Kidney capillary endothelial cell (primary cell): Measurements from ENCODE around the gene MIER1.
"Not testable (repeated sequence)": the region's sequence is repeated elsewhere in the genome, so short reads cannot be mapped to it uniquely, and the experiment has no call there.

ENCODE experiments used
- DNase-seq: peaks from one replicate; pipeline ENCODE4 v3.0.0-alpha.2; 2018; ENCODE audit warnings: low spot score

The MIER1 gene

DNA sequence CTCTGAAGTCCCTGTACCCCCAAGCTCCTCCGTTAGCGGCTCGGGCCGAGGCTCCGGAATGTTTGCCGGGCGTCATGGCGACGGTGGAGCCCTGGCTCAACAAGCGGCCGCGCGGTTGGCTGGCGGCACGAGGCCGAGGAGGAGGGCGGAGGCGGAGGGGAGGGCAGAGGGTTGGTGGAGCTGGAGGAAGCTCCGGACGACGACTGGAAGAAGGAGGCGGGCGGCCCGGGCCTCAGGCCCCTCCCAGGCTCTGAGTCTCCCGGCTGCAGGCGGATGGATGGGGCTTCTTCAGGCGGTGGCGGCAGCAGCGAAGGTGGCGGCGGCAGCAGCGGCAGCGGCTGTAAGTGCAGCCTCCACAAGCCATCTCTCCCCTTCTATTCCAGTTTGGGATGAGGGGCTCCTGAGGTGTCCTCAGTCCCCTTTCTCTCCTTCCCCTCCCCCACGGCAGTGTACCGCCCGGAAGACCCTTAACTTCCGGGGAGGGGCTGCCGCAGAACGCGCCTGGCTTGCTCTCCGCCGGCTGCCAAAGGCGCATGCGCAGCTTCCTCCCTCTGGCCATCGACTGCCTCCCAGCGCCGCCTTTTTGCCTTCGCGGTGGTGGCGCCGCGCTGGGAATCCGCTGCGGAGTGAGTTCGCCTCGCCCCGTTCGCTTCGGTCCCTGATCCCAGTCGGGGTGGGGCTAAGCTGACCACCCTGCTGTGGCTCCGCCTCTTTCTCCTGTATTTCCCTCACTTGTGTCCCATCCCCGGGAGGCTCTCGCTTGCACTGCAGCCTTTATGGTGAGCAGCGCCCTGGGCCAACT lies at the start of gene MIER1, which contains the start of gene DNAI4:
TSS of gene MIER1 (plus strand) at position 235 of the 802 bp plus-strand sequence. CDS start at position 274, 39 bp downstream.
TSS of gene DNAI4 (minus strand) at position 101 of the 802 bp plus-strand sequence. CDS start at position 76, 25 bp downstream.
- peak; percentile 98 for DNase-seq

DNA sequence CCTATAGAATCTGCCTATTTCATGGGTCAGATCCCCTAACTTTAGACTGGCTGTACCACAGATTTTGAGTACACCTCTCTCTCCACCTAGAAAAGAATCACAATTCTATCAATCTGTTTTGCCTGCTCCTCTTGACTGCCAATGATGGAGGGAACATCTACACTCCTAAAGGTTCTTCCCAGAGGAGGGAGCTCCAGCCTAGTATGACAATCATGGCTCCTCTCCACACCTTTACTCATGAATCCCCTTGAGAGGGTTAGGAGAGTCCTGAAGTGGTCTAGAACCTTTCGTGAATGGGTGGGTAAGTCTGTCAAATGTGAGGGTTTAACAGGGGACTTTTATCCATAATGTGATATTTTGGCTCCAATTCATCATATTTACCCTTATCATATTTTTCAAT lies 48.1 kb upstream of the MIER1 start:
- DNase-seq, result no peak

DNA sequence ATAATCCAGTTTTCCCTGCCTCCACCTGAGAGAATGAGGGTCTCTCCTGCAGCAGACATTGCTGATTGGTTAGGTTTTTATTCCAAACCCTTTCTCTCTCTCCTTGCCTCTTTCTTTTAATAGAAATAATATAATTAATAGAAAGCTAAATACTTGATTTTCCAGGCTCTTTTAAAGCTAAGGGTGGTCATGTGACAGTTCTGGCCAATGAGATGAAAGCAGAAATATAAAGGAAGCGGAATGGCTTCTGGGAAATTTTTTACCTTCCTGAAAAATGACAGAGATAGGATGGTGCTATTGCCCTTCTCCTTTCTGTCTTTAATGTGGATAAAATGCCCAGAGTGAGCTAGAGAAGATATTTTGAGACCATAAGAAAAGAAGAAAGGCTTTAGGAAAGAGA lies 35.8 kb upstream of the MIER1 start:
- DNase-seq, result no peak

DNA sequence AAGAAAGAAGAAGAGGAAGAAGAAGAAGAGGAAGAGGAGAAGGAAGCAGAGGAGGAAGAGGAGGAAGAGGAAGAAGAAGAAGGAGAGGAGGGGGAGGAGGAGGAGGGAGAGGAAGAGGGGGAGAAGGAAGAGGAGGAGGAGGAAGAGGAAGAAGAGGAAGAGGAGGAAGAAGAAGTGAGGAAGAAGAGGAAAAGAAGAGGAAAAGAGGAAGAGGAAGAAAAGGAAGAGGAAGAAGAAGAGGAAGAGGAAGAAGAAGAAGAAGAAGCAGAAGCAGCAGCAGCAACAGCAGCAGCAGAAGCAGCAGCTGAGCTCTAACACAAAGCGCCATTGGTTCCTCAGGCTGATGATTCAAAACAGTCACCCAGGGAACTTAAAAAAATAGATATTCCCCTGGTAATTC lies 34.2 kb upstream of the MIER1 start:
- no peak for DNase-seq

DNA sequence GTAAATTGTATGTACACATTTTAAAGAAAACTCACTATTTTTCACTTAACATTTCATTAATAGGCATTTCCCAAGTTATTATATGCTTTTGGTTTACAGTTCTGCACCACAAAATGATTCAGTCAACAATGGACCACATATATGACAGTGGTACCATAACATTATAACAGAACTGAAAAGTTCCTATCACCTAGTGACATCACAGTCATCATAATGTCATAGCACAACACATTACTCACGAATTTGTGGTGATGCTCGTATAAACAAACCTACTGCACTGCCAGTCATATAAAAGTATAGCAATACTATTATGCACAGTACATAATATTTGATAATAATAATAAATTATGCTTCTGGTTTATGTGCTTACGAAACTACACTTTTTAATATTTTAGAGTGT lies 31.1 kb upstream of the MIER1 start:
- no peak for DNase-seq

DNA sequence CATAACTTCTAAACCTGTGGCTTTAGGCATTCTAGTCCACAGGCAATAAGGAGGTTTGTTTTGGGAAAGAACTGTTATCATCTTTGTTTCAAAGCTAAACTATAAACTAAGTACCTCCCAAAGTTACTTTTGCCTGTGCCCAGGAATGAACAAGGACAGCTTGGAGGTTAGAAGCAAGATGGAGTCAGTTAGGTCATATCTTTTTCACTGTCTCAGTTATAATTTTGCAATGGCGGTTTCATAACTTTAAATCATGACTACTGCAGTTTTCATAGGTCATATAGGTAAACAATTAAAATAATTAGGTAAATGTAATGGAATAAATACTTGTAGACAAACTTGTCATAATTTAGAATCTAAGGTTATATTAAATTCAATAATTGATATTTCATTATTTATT lies 9.6 kb upstream of the MIER1 start:
- DNase-seq, result not testable (repeated sequence)

DNA sequence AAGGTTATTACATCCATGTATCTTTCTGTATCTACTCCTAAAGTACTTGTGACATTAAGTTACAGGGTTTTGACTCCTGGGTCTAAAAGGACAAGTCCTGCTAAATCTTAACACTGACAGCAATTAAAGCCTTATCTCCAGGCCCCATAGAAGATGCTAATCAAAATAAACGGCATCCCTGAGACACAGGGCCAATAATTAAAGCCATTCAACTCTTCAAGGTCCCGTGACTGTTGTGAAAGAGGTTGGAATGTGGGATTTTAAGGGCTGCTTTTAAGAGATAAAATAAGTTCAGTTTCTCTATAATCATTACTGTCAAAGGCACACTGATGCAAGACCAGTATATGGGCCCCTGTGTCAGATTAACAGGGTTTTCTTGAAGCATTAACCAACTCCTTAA lies 8.5 kb upstream of the MIER1 start:
- DNase-seq, result no peak

DNA sequence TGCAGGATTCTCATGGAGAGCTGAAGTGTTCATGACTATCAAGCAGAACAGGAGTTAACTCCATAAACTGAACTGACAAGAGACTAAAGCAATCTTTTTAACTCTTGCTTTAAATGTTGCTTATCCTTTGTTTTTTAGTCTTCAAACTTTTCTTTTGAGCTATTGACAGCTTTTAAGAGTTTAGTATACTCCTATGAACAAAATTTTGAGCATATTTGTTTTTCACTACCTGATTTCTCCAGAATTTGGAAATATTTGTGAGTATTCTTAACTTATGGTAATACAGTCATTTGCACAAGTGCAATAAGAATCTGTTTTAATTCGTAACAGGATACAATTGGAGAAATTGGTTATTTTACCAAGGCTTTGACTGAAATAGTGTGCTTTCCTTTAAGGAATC lies 7.3 kb upstream of the MIER1 start:
- no peak for DNase-seq

DNA sequence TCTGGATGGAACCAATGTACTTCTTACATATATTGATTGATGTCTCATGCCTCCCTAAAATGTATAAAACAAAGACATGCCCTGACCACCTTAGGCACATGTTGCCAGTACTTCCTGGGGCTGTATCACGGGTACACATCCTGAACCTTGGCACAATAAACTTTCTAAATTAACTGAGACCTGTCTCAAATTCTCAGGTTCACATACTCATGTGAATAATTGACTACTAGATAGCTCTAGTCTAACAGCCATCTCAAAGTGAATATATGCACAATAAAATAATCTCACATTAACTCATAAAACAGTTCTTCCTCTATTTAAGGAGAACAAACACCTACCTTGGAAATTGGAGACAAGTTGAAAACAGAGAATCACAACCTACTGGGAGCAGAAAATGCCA lies 5.7 kb upstream of the MIER1 start:
- no peak for DNase-seq

DNA sequence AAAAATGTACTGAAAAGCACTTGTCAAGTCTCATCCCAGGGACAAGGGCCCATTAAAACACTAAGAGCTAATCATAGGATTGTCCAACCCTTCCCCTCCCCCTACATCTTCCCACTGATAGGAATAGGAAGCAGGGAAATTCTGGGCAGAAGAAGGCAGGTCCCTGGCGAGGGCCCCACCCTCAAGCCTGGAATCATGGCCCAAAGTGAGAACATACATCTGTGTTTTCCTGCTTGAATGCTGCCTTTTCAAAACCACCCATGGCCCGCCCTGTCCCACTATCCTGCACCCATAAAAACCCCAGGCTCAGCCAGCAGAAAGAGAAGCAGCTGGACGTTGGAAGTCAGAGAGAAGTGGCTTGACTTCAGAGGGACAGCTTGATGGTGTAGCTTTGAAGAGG lies 5.0 kb upstream of the MIER1 start:
- no peak for DNase-seq

DNA sequence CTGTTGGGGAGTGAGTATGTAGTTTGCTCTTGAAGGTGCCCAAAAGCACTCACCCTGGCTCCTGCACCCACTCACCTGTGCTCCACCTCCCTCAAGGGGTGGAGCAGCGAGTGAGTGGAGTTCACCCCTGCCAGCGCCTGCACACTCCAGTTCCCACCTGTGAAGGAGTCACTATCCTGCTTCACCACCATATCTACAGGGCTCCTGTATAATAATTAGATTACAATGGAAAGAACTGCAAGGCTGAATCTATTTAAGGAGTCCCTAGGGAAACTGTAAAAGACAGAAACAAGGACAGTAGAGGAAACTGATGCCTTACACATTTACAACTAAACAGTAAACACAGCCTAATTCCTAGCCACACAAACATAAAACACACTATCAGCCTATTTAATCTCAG lies 4.2 kb upstream of the MIER1 start:
- DNase-seq, result no peak

DNA sequence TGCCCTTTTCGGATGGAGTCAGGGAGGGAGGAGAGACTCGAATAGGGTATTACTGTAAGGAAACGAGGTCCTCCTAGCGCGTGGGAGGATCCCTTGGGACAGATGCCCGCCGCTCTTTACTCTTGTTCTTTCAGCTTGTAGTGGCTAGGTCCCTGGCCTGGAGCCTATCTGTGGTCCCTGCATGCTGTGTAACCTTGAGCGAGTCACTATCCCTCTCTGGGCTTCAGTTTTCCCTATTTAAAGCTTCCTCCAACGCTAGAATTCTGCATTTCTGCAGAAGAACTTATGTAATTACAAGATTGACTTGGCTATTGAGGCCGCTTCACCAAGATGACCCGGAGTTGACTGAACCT lies 744 bp downstream of the MIER1 start:
- no peak for DNase-seq

DNA sequence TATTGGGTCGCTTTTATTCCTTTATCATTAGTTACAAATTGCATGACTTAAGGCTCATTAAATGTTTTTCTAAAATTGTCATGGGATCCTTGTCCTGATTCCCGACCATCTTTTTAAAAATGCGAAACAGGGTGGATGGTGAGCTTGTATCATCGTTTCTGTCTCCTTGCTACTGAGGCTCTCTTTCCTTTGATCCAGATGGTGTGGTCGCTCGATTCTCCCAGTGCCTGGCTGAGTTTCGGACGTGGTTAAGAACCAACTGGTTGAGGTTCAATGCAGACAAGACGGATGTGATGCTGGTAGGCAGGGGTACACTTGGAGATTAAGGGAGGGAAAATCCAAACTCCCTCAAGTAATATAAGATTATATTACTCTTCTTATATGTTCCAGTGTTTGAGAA lies 1.2 kb downstream of the MIER1 start:
- DNase-seq, result no peak

DNA sequence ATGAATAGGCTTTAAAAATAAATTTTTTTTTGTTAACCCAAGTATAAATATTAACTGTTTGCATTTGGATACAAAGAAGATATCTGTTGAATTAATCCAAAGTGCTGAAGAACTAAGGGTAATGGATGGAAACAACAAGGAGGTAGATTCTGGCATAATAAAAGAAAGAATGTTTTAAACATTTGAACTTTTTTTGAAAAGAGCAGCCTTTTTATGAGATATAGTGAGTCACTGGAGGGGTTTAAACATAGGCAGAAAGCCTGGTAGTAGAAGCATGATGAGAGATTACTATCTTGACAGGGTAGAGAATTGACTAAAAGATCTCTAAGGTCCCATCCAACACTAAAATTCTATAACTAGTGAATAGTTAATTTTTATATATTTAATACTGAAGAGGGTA lies 2.7 kb downstream of the MIER1 start:
- no peak for DNase-seq

DNA sequence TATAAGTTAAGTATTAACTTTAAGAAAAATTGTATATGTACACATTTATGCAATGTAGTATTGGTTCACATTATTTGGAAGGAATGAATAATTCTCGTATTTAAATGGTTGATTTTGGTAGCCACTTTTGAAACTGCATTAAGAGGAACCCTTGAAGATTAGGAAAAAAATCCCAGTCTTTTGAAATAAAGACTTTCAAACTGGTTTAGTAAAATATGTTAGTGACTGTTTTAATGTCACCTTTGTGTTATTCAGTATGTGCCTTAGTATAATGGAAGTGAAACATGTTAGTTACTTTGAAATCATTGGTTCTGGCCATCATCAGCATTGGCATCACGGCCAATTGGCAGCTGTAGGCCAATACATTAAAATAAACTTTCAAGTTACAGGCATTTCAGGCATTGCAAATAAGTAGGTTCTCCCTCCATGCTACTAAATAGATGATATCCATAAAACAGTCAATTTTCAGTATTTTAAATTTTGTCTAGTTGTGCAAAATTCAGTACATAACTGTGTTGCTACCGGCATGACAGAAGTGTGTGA lies 4.4 kb downstream of the MIER1 start:
- no peak for DNase-seq

DNA sequence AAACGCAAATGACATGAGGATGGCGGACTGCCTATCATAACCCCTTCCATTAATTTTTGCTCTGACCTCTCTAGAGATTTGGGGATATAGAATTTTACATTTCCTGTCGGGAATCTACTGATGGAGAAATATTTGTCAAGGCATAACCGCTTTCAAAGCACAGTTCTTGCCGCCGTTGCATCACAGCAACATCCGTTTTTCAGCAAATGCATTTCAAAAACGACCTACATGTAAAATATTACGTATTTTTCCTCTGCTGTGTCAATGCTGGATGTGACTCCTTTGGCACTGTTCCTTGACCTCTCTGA lies 4.9 kb downstream of the MIER1 start:
- no peak for DNase-seq

DNA sequence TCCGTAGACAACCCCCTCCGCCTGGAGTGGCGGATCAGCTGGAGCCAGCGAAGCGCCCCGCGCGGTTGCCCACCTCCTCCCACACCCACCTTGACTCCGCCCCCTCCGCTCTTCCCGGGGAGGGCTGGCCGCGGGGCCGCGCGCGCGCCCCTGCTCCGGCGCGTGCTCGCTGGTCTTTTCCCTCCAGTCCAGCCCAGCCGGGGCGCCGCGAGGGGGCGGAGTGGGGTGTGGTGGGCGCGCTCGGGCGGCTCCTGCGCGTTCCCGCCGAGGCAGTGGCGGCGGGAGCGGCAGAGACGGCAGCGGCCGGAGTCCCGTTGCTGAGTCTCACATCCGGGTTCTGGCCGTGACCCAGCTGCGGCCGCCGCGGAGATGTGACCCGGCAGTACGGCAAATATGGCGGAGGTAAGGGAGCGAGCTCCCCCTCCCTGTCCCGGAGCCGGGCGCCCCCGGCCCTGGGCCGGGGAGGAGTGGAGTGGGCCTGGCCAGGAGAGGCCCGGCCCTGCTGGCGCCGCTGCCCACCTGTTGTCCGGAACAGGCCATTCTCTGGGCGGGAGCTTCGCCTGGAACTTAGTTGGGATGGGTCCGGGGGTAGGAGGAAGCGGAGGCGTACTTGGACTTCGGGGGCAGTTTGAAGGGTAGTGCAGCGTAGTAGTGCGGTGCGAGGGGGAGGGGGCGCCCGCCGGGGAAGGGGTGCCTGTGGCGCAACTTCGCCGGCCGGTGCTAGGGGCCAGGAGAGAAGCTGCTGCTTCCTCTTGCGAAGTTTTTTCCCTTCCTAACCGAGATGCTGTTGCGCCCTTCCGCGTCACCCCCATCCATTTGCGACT lies 5.4 kb downstream of the MIER1 start:
- DNase-seq, result peak; percentile 89

DNA sequence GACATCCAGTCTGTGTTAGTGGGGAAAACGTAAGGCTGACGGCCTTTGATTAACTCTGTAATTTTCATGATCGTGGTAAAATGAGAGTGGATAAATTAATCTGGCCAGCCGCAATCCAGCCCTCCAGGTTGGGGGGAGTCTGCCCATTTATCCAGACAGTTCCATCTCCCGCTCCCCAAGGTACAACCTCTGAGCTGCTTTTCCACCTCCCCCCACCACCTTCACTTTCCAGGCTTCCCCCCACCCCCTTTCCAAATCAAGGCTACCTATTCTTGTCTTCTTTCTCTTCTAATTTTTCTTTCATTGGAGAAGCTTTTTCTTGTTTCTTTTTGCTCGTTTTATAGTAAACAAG lies 6.0 kb downstream of the MIER1 start:
- no peak for DNase-seq

DNA sequence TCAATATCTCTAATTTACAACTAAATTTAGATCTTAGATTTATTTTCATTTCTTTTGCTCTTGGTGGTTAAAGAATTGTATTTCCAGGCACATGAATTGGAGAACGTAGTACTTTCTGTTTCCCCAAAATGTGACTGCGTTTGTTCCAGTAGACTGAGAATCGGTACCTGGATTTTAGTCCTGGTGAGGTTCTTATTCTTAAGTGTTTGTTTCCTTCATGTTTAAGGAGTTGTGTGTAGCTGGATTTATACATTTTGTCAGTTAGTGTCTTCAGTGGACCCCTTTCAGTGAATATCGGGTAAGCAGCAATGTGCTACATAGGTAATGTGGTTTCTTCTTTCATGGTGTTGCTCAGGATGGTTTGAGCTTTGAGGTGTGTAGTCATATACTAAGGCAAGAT lies 6.8 kb downstream of the MIER1 start:
- DNase-seq, result no peak

DNA sequence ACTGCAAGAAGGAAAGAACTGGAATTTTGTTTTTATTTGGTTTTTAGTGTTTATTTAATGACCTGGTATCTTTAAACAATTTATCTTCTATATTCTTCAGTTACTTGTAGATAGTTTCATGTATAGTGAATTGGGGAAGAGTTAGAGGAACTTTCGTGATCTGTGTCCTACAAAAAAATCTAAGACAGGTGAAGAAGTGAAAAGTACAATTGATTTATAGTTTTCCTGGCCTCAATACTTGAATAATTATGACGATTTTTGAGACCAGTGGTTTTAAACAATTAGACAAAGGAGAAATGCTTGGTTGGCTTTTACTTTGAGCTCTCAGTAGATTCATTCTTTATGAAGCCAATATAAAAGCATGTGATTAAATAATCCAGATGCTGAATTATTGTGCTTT lies 7.5 kb downstream of the MIER1 start:
- no peak for DNase-seq

DNA sequence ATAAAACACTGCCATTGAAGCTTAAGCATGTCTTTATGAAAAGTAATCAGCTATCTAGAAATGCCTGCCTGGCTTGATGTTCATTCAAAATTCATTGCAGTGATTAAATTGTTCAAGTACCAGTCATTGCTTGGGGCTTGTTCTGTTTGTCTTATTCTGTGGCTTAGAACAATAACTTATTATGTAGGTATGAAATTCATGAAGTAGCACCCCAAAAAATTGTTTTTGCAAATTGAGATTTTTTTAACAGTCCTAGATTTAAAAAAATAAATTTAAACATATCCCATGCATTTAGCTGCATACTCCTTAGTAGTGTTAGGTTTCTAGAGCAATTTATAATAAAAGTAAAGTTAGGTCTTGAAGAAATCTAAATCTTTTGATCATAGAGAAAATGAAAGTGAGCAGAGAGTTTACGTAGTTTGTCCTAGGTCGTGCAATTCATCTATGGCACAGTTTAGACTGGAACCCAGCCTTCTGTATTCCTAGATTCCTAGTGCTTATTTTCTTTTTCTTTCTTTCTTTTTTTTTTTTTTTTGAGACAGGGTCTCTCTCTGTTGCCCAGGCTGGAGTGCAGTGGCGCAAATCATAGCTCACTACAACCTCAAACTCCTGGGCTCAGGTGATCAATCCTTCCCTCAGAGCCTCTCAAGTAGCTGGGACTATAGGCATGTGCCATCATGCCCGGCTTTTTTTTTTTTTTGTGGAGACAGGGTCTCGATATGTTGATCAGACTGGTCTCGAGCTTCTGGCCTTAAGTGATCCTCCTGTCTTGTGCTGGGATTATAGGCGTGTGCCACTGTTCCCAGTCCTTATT lies 9.3 kb downstream of the MIER1 start:
- DNase-seq, result no peak

DNA sequence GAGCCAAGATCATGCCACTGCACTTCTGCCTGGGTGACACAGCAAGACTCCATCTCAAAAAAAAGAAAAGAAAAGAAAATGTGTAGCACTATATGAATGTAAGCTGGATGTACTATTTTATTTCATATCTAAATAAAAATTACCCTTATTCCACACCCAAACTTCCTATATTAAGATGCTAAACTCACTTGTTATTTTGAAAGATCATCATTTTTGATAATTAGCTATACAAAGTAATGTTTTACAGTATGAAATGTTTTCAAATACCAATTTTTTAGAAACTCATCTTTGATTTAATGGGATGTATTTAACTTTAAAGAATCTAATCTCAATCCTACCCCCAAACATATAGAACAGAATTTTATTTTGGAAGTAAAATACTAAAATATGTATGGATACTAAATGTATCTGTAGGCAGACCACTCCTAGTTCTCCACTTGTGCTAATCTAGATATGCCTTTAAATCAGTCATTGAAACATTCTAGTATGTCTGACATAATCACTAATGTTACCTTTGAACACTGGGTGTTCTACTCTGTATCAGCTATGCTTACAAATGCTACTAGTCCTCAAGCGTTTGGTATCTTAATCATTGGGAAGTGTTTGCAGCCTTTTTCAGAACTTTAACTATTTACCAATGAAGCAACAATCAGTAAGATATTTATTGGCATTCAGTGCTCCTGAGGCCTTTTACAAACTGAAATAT lies 12.9 kb downstream of the MIER1 start:
- no peak for DNase-seq
